ENCODE data around the gene GATAD2A.

GRCh38 chr19:19543640-19544039, 138.2 kb downstream of the GATAD2A start:
- no peak for TF ChIP-seq GATA2 (IDR thresholded peaks at IDR 0.05; ENCODE audit: low read depth, low read length)
- TF ChIP-seq GATA3 (IDR thresholded peaks at IDR 0.05; ENCODE audit: low read depth, low read length): no peak

Measured in SH-SY5Y (cell line).